ENCODE measurements around the gene SIK3.

The SIK3 gene

DNA sequence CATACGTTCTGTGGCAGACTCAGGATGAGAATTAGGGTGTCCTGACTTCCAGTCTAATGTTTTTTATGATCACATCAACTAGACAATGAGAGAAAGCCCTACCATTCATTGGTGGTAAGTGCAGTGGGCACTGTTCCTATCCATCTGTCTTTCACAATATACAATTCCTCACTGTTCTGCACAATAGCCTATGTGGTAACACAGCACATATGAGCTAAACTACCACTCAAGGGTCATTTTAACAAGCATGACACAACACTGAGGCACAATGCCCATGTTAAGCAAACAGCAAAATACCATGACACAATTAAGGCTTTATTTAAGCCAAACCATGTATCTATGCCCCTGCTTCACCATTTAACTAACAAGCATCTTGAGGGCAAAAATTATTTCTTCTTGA, 52.3 kb downstream of the SIK3 start:
- H3K27me3 ChIP-seq = no peaks in the 10 kb centered on the region
- no peaks in the 10 kb centered on the region for H3K36me3 ChIP-seq
- DNase-seq = no peak
- H3K4me3 ChIP-seq (ENCODE audit: low read depth, low read length) = no peak overlapping the region
- TF ChIP-seq, protein P1, sequence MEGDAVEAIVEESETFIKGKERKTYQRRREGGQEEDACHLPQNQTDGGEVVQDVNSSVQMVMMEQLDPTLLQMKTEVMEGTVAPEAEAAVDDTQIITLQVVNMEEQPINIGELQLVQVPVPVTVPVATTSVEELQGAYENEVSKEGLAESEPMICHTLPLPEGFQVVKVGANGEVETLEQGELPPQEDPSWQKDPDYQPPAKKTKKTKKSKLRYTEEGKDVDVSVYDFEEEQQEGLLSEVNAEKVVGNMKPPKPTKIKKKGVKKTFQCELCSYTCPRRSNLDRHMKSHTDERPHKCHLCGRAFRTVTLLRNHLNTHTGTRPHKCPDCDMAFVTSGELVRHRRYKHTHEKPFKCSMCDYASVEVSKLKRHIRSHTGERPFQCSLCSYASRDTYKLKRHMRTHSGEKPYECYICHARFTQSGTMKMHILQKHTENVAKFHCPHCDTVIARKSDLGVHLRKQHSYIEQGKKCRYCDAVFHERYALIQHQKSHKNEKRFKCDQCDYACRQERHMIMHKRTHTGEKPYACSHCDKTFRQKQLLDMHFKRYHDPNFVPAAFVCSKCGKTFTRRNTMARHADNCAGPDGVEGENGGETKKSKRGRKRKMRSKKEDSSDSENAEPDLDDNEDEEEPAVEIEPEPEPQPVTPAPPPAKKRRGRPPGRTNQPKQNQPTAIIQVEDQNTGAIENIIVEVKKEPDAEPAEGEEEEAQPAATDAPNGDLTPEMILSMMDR (IDR thresholded peaks at IDR 0.05; ENCODE audit: low read depth, low read length) = no peak
- peaks cover 9% of the 10 kb centered on the region for H3K4me1 ChIP-seq
- H3K9me3 ChIP-seq = no peaks in the 10 kb centered on the region

DNA sequence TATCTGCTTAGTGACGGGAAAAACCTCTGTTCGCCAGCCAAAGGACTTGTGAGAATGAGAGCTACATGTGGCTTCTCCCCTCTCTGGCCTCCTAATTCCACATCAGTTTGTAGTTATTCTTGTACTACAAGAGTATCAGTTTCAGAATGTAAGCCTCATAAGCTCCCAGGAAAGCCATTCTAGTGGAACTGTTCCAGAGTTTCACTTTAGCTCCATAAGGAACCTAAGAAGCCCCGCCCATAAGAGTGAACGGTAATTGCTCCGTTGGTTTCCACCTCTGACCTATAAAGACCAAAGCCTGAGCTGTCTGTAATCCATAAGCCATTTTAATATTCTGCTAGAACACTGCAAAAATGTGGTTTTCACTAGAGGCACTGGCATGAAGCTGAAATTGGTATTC, 53.0 kb downstream of the SIK3 start:
- H3K4me1 ChIP-seq = peaks cover 9% of the 10 kb centered on the region
- DNase-seq = no peak
- H3K4me3 ChIP-seq (ENCODE audit: low read depth, low read length) = no peak overlapping the region
- no peaks in the 10 kb centered on the region for H3K9me3 ChIP-seq
- TF ChIP-seq, protein P1 (IDR thresholded peaks at IDR 0.05; ENCODE audit: low read depth, low read length) = no peak
- no peaks in the 10 kb centered on the region for H3K36me3 ChIP-seq
- no peaks in the 10 kb centered on the region for H3K27me3 ChIP-seq

DNA sequence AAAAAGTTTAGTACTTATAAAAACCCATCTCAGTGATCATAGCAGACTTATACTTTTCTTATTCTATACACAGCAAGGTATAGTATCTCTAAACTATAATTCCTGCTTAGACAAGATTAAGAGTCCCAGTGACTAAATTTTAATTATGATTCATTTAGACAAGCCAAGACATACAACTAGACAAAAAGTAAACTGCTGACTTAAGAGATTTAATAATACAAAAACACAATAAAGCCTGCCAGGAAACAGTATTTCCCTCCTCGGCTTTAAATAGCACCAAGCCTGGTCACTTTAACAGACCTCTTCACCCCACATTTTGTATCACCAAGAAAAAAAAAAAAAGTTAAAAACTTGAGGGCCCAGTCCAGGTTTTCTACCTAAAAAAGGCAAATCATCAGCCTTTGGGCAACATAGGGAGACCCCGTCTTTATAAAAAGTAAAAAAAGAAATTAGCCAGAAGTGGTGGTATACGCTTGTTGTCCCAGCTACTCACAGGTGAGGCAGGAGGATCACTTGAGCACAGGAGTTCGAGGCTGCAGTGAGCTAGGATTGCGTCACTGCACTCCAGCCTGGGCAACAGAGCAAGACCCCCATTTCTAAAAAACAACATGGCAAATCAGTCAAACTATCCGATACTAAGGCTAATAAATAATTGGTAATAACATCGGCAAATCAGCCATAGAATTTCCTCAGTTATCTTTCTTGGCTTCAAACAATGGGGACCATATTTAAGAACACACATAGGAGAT, 53.8 kb downstream of the SIK3 start:
- Histone ChIP-seq H3K9me3 (no peaks in the 10 kb centered on the region), H3K4me1 (peaks cover 9% of the 10 kb centered on the region), H3K36me3 (no peaks in the 10 kb centered on the region), H3K4me3 (ENCODE audit: low read depth, low read length) (no peak overlapping the region), H3K27me3 (no peaks in the 10 kb centered on the region)
- DNase-seq = no peak
- TF ChIP-seq, protein P1 (IDR thresholded peaks at IDR 0.05; ENCODE audit: low read depth, low read length) = no peak

DNA sequence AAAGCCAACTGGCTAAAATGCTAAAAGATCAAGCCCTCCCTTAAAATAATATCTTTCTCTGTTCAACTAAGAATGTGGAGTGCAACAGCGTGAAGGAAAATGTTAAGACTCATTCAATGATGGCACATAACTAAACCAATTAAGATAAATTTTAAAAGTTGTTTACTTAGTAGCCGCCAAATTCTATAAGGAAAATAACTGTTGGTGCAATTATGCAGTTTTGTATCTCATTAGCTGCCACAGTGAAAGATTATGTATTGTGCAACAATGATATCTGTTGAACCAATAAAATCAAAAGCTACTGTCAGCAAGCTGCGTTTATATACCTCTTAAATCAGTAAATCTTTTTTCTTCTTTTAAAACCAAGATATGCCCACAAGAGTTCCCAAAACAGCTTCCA, 55.5 kb downstream of the SIK3 start:
- TF ChIP-seq, protein P1 (IDR thresholded peaks at IDR 0.05; ENCODE audit: low read depth, low read length) = no peak
- Histone ChIP-seq H3K4me3 (ENCODE audit: low read depth, low read length) (no peak overlapping the region), H3K36me3 (no peaks in the 10 kb centered on the region), H3K27me3 (no peaks in the 10 kb centered on the region), H3K4me1 (peaks cover 9% of the 10 kb centered on the region), H3K9me3 (no peaks in the 10 kb centered on the region)
- DNase-seq = no peak

DNA sequence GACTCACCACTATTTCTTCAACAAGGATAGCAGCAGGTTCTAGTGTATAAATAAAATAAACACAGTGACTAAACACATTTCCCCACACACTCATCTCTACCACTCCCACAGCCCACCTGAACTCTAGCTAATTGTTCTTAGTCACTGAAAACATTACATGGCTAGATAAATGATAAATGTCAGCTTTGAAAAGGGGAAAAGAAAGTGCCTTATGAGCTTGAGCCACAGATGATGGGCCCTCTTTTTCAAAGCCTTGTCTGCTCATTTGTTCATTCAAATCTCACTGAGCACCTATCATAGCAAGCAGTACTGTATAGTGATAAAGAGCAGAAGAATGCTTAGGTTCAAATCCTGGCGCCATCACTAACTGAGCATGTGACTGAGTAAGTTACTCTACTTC, 58.3 kb downstream of the SIK3 start:
- Histone ChIP-seq H3K27me3 (no peaks in the 10 kb centered on the region), H3K4me3 (ENCODE audit: low read depth, low read length) (no peak overlapping the region), H3K36me3 (no peaks in the 10 kb centered on the region), H3K9me3 (no peaks in the 10 kb centered on the region), H3K4me1 (peaks cover 9% of the 10 kb centered on the region)
- no peak for DNase-seq
- TF ChIP-seq, protein P1 (IDR thresholded peaks at IDR 0.05; ENCODE audit: low read depth, low read length) = no peak

DNA sequence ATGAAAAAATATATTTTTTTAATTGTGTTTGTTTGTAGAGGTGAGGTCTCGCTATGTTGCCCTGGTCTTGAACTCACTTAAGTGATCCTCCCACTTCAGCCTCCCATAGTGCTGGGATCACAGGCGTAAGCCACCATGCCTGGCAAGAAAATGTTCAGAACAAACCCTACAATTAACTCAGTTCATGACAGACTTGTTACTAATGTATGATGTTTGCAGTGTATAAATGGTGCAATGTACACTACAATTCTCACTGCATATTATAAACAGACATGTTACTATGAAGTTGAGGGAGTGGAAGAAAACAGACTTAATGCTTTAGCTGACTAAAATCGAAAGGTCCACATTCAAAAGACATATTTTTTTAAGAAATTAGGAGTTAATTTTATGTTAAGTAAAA, 59.0 kb downstream of the SIK3 start:
- TF ChIP-seq, protein P1 (IDR thresholded peaks at IDR 0.05; ENCODE audit: low read depth, low read length) = no peak
- no peaks in the 10 kb centered on the region for H3K9me3 ChIP-seq
- no peaks in the 10 kb centered on the region for H3K27me3 ChIP-seq
- H3K4me3 ChIP-seq (ENCODE audit: low read depth, low read length) = no peak overlapping the region
- H3K36me3 ChIP-seq = no peaks in the 10 kb centered on the region
- H3K4me1 ChIP-seq = peaks cover 9% of the 10 kb centered on the region
- DNase-seq = no peak
